ENCODE measurements around the gene KATNAL1.

The KATNAL1 gene

GRCh38 chr13:30169442-30169841 lies 137.9 kb downstream of the KATNAL1 start:
- ChIA-PET POLR2A (ENCODE audit: low non-redundant PET) (no interaction called here), CTCF (interaction anchor here (0.6 kb wide), 1 partner anchor 596 kb away, joined by 3 read pairs; no protein-coding TSS in a partner anchor)

GRCh38 chr13:30165796-30166195 lies 141.6 kb downstream of the KATNAL1 start:
- ChIA-PET CTCF (no interaction called here), POLR2A (ENCODE audit: low non-redundant PET) (no interaction called here)
- DNase-seq (ENCODE audit: low spot score) = no peak
- TF ChIP-seq CTCF (conservative IDR thresholded peaks at IDR 0.05; ENCODE audit: low read depth) = no peak
- no peak overlapping the region for H3K27ac ChIP-seq

More at GRCh38 chr13:30169442-30169841, 137.9 kb downstream of the KATNAL1 start:
- no peak for TF ChIP-seq CTCF (conservative IDR thresholded peaks at IDR 0.05; ENCODE audit: low read depth)
- no peak for DNase-seq (ENCODE audit: low spot score)
- no peak overlapping the region for H3K27ac ChIP-seq

GRCh38 chr13:30165071-30165470 lies 142.3 kb downstream of the KATNAL1 start:
- no peak for DNase-seq (ENCODE audit: low spot score)
- ChIA-PET CTCF (interaction anchor here (1.1 kb wide), 1 partner anchor 14 kb away, joined by 3 read pairs; no protein-coding TSS in a partner anchor), POLR2A (ENCODE audit: low non-redundant PET) (no interaction called here)
- TF ChIP-seq CTCF (conservative IDR thresholded peaks at IDR 0.05; ENCODE audit: low read depth) = no peak
- H3K27ac ChIP-seq = no peak overlapping the region

- no peak for TF ChIP-seq CTCF (conservative IDR thresholded peaks at IDR 0.05; ENCODE audit: low read depth)
- DNase-seq (ENCODE audit: low spot score) = no peak
- ChIA-PET POLR2A (ENCODE audit: low non-redundant PET) (no interaction called here), CTCF (interaction anchor here (1.1 kb wide), 1 partner anchor 15 kb away, joined by 3 read pairs; no protein-coding TSS in a partner anchor)
- no peak overlapping the region for H3K27ac ChIP-seq
Measured at GRCh38 chr13:30164146-30164545, 143.2 kb downstream of the KATNAL1 start.

GRCh38 chr13:30163441-30163840 lies 143.9 kb downstream of the KATNAL1 start:
- no peak for DNase-seq (ENCODE audit: low spot score)
- POLR2A ChIA-PET (ENCODE audit: low non-redundant PET) = no interaction called here
- H3K27ac ChIP-seq = no peak overlapping the region
- CTCF ChIA-PET = interaction anchor here (0.6 kb wide), 1 partner anchor 708 kb away, joined by 7 read pairs; no protein-coding TSS in a partner anchor
- no peak for TF ChIP-seq CTCF (conservative IDR thresholded peaks at IDR 0.05; ENCODE audit: low read depth)

GRCh38 chr13:30159446-30159839 lies 147.9 kb downstream of the KATNAL1 start:
- CTCF ChIA-PET = interaction anchor here (0.7 kb wide), 1 partner anchor 25 kb away, joined by 4 read pairs; no protein-coding TSS in a partner anchor

More at GRCh38 chr13:30159446-30159839, 147.9 kb downstream of the KATNAL1 start:
- no peak overlapping the region for H3K27ac ChIP-seq
- peak; percentile 13 for DNase-seq (ENCODE audit: low spot score)
- no peak for TF ChIP-seq CTCF (conservative IDR thresholded peaks at IDR 0.05; ENCODE audit: low read depth)
- POLR2A ChIA-PET (ENCODE audit: low non-redundant PET) = no interaction called here

Data from RWPE1 (cell line).